ENCODE measurements around the gene PPP6R2. TPM values are rescaled to one million over a fixed set of nuclear protein-coding genes. Genes with fewer than 3 reads are reported as not detected.

The PPP6R2 gene
- total RNA-seq, 1 experiment from 2014 or later, result 42.6 TPM

GRCh38 chr22:50483556-50483955 lies 140.4 kb downstream of the PPP6R2 start:
- H4K91ac ChIP-seq (ENCODE audit: insufficient read length, low read depth, low read length), result no peak overlapping the region
- no peak overlapping the region for H2BK120ac ChIP-seq (ENCODE audit: low read depth, low read length, poor library complexity, severe bottlenecking)
- Mint-ChIP-seq H3K36me3 (ENCODE audit: insufficient read depth in 1 of 3, low read depth in 3 of 3) (peaks cover 0 to 2% (median 0%) of the 10 kb centered on the region in 3 experiments; a peak in 1 of 7 replicates), H3K4me1 (peaks cover 3 to 9% of the 10 kb centered on the region in 2 experiments; a peak in 3 of 4 replicates), H3K27ac (no peak overlapping the region), H3K4me3 (no peak overlapping the region), H3K27me3 (ENCODE audit: low read depth) (peaks cover 29% of the 10 kb centered on the region), H3K9me3 (no peaks in the 10 kb centered on the region)
- no peaks in the 10 kb centered on the region for H3K79me2 ChIP-seq (ENCODE audit: insufficient read depth, low read length)
- no peak overlapping the region for H2BK15ac ChIP-seq (ENCODE audit: low read depth, low read length)
- no CpG with 5 or more reads among the region's 8 CpGs for WGBS (ENCODE audit: extremely low coverage, insufficient read length, low lambda C conversion rate)
- H4K5ac ChIP-seq (ENCODE audit: insufficient read length, low read depth, low read length), result no peak overlapping the region
- H2AFZ ChIP-seq (ENCODE audit: low read length), result no peak overlapping the region
- H2BK20ac ChIP-seq (ENCODE audit: low read depth, low read length, poor library complexity, severe bottlenecking), result no peak overlapping the region
- no peak overlapping the region for H2BK5ac ChIP-seq (ENCODE audit: insufficient read length, low read length)
- TF ChIP-seq CTCF (conservative IDR thresholded peaks at IDR 0.05), result no peak
- no peaks in the 10 kb centered on the region for H3K9me3 ChIP-seq (ENCODE audit: control insufficient read depth, low read depth, low read length)
- no peak overlapping the region for H3K9ac ChIP-seq (ENCODE audit: extremely low read depth, insufficient read length, low read length)
- H3K4me2 ChIP-seq (ENCODE audit: insufficient read depth, insufficient read length, low read length), result no peak overlapping the region
- no peak overlapping the region for H3K27ac ChIP-seq (ENCODE audit: insufficient read length, low read depth, low read length)
- peaks cover 7% of the 10 kb centered on the region for H3K23me2 ChIP-seq (ENCODE audit: insufficient read length, low read depth, low read length, poor library complexity, severe bottlenecking)
- no peak overlapping the region for H3K56ac ChIP-seq (ENCODE audit: insufficient read length, low read depth, low read length)
- no peak overlapping the region for H2AK5ac ChIP-seq (ENCODE audit: insufficient read length, low read length)
- H3K79me1 ChIP-seq (ENCODE audit: insufficient read depth, low read depth, low read length, poor library complexity, severe bottlenecking), result no peaks in the 10 kb centered on the region
- H3K4me1 ChIP-seq (ENCODE audit: insufficient read depth, low read length), result no peaks in the 10 kb centered on the region
- H2BK12ac ChIP-seq (ENCODE audit: insufficient read length, low read depth, low read length), result no peak overlapping the region
- no peak overlapping the region for H3K14ac ChIP-seq (ENCODE audit: insufficient read depth, low read length)
- no peaks in the 10 kb centered on the region for H4K20me1 ChIP-seq (ENCODE audit: control insufficient read depth, insufficient read depth, insufficient read length)
- no peak overlapping the region for H3K18ac ChIP-seq (ENCODE audit: insufficient read length, low read depth, low read length)
- peaks cover 9% of the 10 kb centered on the region; the same call in 1 of the 2 replicates for H3K27me3 ChIP-seq (ENCODE audit: insufficient read depth, low read length)
- no peak for DNase-seq
- H3K4ac ChIP-seq (ENCODE audit: low read depth, low read length), result no peak overlapping the region
- H4K8ac ChIP-seq (replicated peaks; ENCODE audit: insufficient read length, low read depth, low read length), result no peak overlapping the region
- no peak overlapping the region for H3T11ph ChIP-seq (ENCODE audit: low read length)
- H3K23ac ChIP-seq (ENCODE audit: insufficient read length, low read depth, low read length), result no peak overlapping the region

Measured in H9 (cell line).